Measurements from ENCODE around the gene GNAL. TPM values are rescaled to one million over a fixed set of nuclear protein-coding genes. Genes with fewer than 3 reads are reported as not detected.

The GNAL gene
- polyA plus RNA-seq, 4 donors: 2.9 to 6.1 (median 3.5) TPM

- no peak for DNase-seq (ENCODE audit: low read depth in 4 of 4, low spot score in 2 of 4)
Observed at GRCh38 chr18:11800566-11801334, 111.7 kb downstream of the GNAL start.

GRCh38 chr18:11801573-11801972 is 112.5 kb downstream of the GNAL start:
- DNase-seq (ENCODE audit: low read depth in 4 of 4, low spot score in 2 of 4): no peak

DNA sequence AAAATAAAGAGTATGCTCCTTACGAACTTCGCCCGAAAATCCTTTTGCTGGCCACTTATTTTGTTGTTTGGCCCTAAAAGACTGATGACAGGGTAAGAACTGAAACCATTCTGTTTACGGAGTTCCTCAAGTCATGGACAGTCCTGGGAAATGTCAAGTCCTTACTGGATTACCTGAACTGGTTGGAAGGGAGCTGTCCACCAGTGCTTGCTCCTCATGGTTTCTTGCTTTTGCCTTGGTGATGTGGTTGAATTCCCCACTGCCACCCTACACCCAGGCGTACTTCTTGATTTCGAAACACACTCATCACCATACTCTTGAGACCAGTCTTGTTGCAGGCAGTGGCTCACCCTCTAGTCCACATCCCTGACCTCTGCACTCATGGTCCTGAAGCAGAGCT is 113.1 kb downstream of the GNAL start:
- DNase-seq (ENCODE audit: low read depth in 4 of 4, low spot score in 2 of 4): no peak

GRCh38 chr18:11802586-11802985 is 113.5 kb downstream of the GNAL start:
- DNase-seq (ENCODE audit: low read depth in 4 of 4, low spot score in 2 of 4): no peak

DNA sequence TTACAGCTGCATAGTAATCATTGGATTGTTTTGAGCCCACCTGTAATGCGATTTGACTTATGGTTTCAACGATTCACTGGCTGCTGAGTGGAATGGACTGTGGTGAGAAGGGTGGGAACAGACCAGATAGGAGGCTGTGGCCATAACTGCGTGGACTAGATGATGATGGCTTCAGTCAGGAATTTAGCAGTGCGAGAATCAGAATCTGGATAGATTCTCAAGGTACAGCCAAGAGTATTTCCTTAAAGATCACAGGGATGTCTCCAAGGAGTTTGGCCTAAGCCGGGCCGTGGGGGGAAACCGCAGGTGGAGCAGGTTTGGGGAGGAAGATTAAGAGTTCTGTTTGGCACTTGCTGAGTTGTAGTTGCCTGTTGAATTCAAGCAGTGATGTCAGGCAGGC is 118.2 kb downstream of the GNAL start:
- no peak for DNase-seq (ENCODE audit: low read depth in 4 of 4, low spot score in 2 of 4)

- DNase-seq (ENCODE audit: low read depth in 4 of 4, low spot score in 2 of 4): no peak
Observed at GRCh38 chr18:11808001-11808855, 119.2 kb downstream of the GNAL start.

- no peak for DNase-seq (ENCODE audit: low read depth in 4 of 4, low spot score in 2 of 4)
Observed at GRCh38 chr18:11809895-11810294, 120.8 kb downstream of the GNAL start.

- DNase-seq (ENCODE audit: low read depth in 4 of 4, low spot score in 2 of 4): no peak
Observed at GRCh38 chr18:11810379-11810778, 121.3 kb downstream of the GNAL start.

DNA sequence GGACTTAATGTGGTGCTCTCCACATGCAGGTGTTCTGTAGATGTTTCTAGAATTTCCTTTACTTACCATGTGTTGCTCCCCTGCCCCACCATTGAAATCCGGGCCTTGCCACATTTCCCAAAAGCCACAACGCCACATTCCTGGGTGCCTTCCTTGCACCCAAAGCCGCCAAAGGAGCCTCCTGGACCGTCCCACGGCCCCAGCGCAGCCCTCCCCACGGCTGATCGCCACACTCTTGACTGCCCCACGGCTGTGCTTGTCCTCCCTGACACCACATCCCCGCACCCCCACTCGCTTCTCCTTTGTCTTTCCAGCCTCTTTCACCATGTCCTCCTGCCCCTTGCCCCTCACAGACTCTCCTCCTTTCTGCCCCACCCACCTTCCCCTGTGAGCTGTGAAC is 121.9 kb downstream of the GNAL start:
- no peak for DNase-seq (ENCODE audit: low read depth in 4 of 4, low spot score in 2 of 4)

GRCh38 chr18:11817229-11817628 is 128.2 kb downstream of the GNAL start:
- no peak for DNase-seq (ENCODE audit: low read depth in 4 of 4, low spot score in 2 of 4)

DNA sequence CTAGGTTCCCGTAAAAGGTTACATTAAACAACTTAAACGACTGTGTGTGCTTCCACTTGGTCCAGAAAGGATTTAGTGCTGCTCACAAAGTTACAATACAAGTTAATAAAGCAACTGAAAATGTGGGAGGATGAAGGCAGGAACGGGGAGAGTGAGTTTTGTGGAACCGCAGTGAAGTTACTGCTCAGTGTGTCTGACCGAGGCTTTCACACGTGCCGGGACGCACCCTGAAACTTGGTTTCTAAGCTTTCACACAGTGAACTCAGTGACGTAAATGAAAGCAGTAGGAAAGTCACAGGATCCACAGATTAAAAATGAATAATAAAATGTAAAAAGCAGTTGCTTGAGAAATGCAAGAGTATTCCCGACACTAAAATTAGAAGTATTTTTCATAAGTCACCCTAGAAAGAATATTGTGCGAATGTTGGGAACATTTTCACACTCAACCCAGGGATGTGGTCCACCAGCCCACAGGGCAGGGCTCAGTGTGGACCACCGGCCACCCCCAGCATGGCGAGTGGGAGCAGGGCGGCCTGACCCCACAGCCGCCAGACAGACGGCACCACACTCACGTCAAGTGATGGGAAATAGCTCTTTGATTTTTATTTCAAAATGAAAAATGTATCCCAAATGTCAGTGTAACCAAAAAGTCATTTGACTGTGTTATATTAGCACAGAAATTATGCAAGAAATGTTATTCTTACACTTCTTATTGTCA is 129.6 kb downstream of the GNAL start:
- DNase-seq (ENCODE audit: low read depth in 4 of 4, low spot score in 2 of 4): no peak

DNA sequence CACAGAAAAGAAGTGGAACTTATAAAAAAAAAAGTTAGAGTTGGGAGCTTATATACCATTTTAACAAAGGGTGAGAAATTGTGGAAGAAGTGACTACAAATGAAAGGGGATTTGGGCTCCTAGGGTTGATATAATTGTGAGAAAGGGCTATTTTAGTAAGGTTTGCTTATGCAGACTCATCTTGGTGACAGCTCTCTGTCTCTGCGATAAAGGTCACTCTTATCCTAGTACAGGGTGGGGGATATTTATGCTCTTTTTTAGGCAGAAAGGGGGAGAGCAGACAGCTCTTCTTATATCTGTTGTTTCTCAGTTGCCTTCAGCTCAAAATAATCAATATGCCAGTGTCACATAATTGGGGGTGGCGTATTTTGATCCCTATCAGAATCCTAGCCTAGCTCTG is 130.9 kb downstream of the GNAL start:
- no peak for DNase-seq (ENCODE audit: low read depth in 4 of 4, low spot score in 2 of 4)

GRCh38 chr18:11820697-11821096 is 131.6 kb downstream of the GNAL start:
- no peak for DNase-seq (ENCODE audit: low read depth in 4 of 4, low spot score in 2 of 4)

DNA sequence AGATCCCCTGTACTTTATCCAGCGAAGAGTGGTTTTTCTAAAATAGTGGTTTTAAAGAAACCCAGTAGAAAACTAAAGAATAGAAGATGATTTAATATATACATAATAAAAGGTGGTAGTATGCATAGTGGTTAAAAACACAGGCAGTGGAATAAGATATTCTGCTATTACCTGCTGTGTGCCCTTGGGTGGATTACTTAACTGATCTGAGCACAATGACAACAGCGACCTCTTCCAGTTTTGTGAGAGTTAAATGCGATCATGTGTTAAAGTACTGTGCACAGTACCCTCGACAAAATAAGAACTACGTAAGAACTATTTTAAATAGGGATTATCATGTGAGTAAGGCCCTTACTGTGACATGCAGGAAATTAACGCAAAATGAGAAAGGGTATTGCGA is 132.1 kb downstream of the GNAL start:
- no peak for DNase-seq (ENCODE audit: low read depth in 4 of 4, low spot score in 2 of 4)

GRCh38 chr18:11821643-11822237 is 132.7 kb downstream of the GNAL start:
- no peak for DNase-seq (ENCODE audit: low read depth in 4 of 4, low spot score in 2 of 4)

DNA sequence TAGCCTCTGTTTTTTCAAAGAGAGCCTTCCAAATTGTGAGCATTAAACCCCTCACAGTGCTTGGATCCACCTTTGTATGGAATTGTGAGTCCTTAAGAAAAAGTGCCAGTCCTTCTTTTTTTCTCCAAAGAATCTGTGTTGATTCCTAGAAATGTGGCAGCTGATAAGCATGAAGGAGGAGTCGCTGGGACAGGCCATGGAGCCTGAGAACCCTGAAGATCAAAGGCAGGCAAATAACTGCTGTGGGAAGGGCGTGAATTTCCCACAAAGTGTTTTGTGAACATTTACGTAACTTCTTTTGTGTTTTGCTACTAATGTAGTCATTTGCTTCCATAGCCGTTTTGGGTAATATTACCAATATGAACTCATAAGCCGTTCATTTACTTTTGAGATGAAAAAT is 134.5 kb downstream of the GNAL start:
- no peak for DNase-seq (ENCODE audit: low read depth in 4 of 4, low spot score in 2 of 4)

GRCh38 chr18:11826836-11827235 is 137.8 kb downstream of the GNAL start:
- no peak for DNase-seq (ENCODE audit: low read depth in 4 of 4, low spot score in 2 of 4)

GRCh38 chr18:11828786-11829432 is 139.8 kb downstream of the GNAL start:
- no peak for DNase-seq (ENCODE audit: low read depth in 4 of 4, low spot score in 2 of 4)

DNA sequence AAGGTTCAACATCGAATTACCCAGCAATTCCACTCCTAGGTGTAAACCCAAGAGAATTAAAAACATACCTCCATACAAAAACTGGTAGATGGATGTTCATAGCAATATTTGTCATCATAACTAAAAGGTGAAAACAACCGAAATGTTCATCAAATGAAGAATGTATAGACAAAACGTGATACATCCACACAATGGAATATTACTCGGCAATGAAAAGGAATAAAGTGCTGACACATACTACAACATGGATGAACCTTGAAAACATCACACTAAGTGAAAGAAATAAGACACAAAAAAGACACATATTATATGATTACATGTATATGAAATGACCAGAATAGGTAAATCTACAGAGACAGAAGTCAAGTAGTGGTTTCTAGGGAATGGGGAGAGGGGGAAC is 141.5 kb downstream of the GNAL start:
- DNase-seq (ENCODE audit: low read depth in 4 of 4, low spot score in 2 of 4): no peak

DNA sequence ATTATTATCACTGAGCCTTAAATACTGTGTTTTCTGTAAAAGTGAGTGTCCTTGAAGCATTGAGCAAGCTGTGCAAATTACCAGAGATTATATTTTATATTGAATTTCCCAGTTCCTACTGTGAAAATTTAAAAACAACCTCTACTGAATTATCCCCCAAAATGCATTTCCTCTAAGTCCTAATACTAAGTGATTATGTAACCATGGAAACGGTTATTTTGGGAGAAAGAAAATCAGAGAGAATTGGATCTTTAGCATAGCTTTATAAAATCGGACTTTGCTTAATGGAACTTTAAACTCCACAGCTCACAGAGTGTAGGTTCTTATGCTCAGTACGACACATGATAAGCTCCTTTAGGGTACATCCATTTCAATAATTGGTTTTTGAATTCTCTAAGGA is 142.9 kb downstream of the GNAL start:
- DNase-seq (ENCODE audit: low read depth in 4 of 4, low spot score in 2 of 4): no peak
